Endothelial cell of umbilical vein (primary cell): ENCODE data around the gene CYB5A. TPM values are rescaled to one million over a fixed set of nuclear protein-coding genes. Genes with fewer than 3 reads are reported as not detected.

ENCODE experiments used
- BruUV-seq: library from RNA; stranded (reverse); fragments of 400-500 nt; replicated peaks from 2 replicates; lab custom pipeline; 2021; lab: Mats Ljungman, UMichigan
- CTCF ChIA-PET: fragments of 300-600, 350-600 bp; sonication (Branson Sonifier 250); formaldehyde crosslinking; loops from one replicate; lab custom pipeline; 2021; ENCODE audit warnings: antibody characterized with exemption, inconsistent platforms; lab: Charles Lee
- POLR2A ChIA-PET: fragments of 300-600, 350-600 bp; sonication (Branson Sonifier 250); formaldehyde crosslinking; loops from one replicate; lab custom pipeline; 2021; ENCODE audit warnings: antibody characterized with exemption, inconsistent platforms; lab: Charles Lee
- DNase-seq: peaks from one replicate; pipeline ENCODE4 v3.0.0-alpha.2; 2011; ENCODE audit warnings: low read depth, low spot score
- FAIRE-seq: peaks from 2 replicates; lab custom pipeline; 2011; peaks lifted over from hg19 to GRCh38; lab: Jason Lieb, UNC
- H2AFZ ChIP-seq: 2 replicates; pipeline ENCODE4 v1.6.0; 2012; ENCODE audit warnings: low read depth, low read length, control low read depth, inconsistent platforms
- H3K27ac ChIP-seq: 2 replicates; pipeline ENCODE4 v1.5.1; 2011; ENCODE audit warnings: low read depth, mild to moderate bottlenecking, control low read depth, low read length, moderate library complexity; ENCODE audit not compliant: insufficient read depth
- H3K27me3 ChIP-seq, 2 experiments: 2 replicates each; pipeline versions ENCODE4 v1.6.0 to v1.6.1; 2011; ENCODE audit warnings: low read length in 2 of 2, mixed read lengths in 1 of 2; ENCODE audit not compliant: control insufficient read depth in 2 of 2, insufficient read depth in 2 of 2
- H3K36me3 ChIP-seq, 2 experiments: 2 replicates in 1 of 2; 3 replicates in 1 of 2; pipeline ENCODE4 v1.5.1; 2011; ENCODE audit warnings: low read length in 2 of 2, mild to moderate bottlenecking in 1 of 2, moderate library complexity in 1 of 2; ENCODE audit not compliant: control insufficient read depth in 2 of 2, insufficient read depth in 2 of 2; ENCODE audit errors: extremely low read depth in 1 of 2
- H3K4me1 ChIP-seq: 3 replicates; pipeline ENCODE4 v1.5.1; 2011; ENCODE audit warnings: mild to moderate bottlenecking, low read length; ENCODE audit not compliant: control insufficient read depth, insufficient read depth; ENCODE audit errors: extremely low read depth
- H3K4me2 ChIP-seq: 2 replicates; pipeline ENCODE4 v1.6.1; 2011; ENCODE audit warnings: low read length, control low read depth, mixed read lengths; ENCODE audit not compliant: insufficient read depth
- H3K4me3 ChIP-seq, 3 experiments: fragments of 200-600 bp in 1 of 3; sonication (generic), shearing (Covaris generic) in 1 of 3; replicated peaks in 1 of 3; 2 replicates each; pipeline ENCODE4 v1.5.1; 2011 to 2016; ENCODE audit warnings: control low read depth in 3 of 3, low read length in 3 of 3, mild to moderate bottlenecking in 2 of 3, inconsistent platforms in 1 of 3, low read depth in 1 of 3, moderate library complexity in 1 of 3; ENCODE audit not compliant: insufficient read depth in 1 of 3
- H3K79me2 ChIP-seq: 2 replicates; pipeline ENCODE4 v1.6.0; 2012; ENCODE audit warnings: low read length, inconsistent platforms; ENCODE audit not compliant: control insufficient read depth, insufficient read depth
- H3K9ac ChIP-seq: replicated peaks from 2 replicates; pipeline ENCODE3; 2011; ENCODE audit warnings: low read length, control low read depth; ENCODE audit not compliant: insufficient read depth; ENCODE audit errors: extremely low read depth
- H3K9me1 ChIP-seq: replicated peaks from 3 replicates; pipeline ENCODE4 v1.6.0; 2011; ENCODE audit warnings: mild to moderate bottlenecking, low read length; ENCODE audit not compliant: control insufficient read depth, insufficient read depth; ENCODE audit errors: extremely low read depth
- H3K9me3 ChIP-seq: replicated peaks from 2 replicates; pipeline ENCODE4 v1.5.1; 2012; ENCODE audit warnings: low read length, inconsistent platforms; ENCODE audit not compliant: control insufficient read depth, insufficient read depth
- H4K20me1 ChIP-seq: replicated peaks from 2 replicates; pipeline ENCODE3; 2011; ENCODE audit warnings: mild to moderate bottlenecking, low read length; ENCODE audit not compliant: control insufficient read depth, insufficient read depth; ENCODE audit errors: extremely low read depth
- JUN ChIP-seq: IDR thresholded peaks from 2 replicates; pipeline ENCODE4 v1.6.1; 2011; ENCODE audit warnings: borderline replicate concordance, low read depth; ENCODE audit not compliant: insufficient read length, insufficient read depth
- dilution Hi-C: fragments of 300-500 bp; cut with MboI; formaldehyde crosslinking; loops from one replicate; pipeline ENCODE4 v1.15.0; 2019; ENCODE audit warnings: low sequenced_read_pairs; ENCODE audit not compliant: extremely low pct_ligation_motif_present
- intact Hi-C: fragments of 100-400 bp; cut with micrococcal nuclease; formaldehyde crosslinking; loops from one replicate; pipeline ENCODE4 v1.10.0; 2022
- polyA plus RNA-seq, 4 experiments: library from polyadenylated mRNA; depleted of rRNA in 3 of 4; stranded (reverse) in 3 of 4; unstranded in 1 of 4; fragments of >200 nt; gene quantifications; 2 replicates each; pipeline versions ENCODE4 v1.2.1 to v1.2.3, GENCODE V29; 2011 to 2012; ENCODE audit warnings: missing spikeins in 1 of 4
- small RNA-seq: library from RNA; depleted of rRNA; stranded (forward); fragments of <200 nt; gene quantifications from one replicate; pipeline ENCODE3, GENCODE V24; 2012; ENCODE audit warnings: low replicate concordance, low read depth; ENCODE audit not compliant: insufficient read depth, insufficient read length
- total RNA-seq: library from RNA; stranded (reverse); gene quantifications from 2 replicates; pipeline ENCODE4 v1.2.3, GENCODE V29; 2021

CYB5A gene
- total and polyA plus RNA-seq, 2 donors (not counting 3 experiments of a cell fraction or from before 2014, with no cell fraction given): 24.9 to 74.0 TPM

- dilution Hi-C loops: no loop called here
- no TSS peak for BruUV-seq
- TF ChIP-seq JUN: no peak
- DNase-seq (no peak), FAIRE-seq (no peak)
- Histone ChIP-seq H3K4me3 (no peak overlapping the region), H3K27ac (no peak overlapping the region), H3K36me3 (no peaks in the 10 kb centered on the region), H3K4me1 (no peaks in the 10 kb centered on the region), H3K4me2 (no peak overlapping the region), H3K27me3 (no peaks in the 10 kb centered on the region), H2AFZ (no peak overlapping the region), H3K79me2 (no peaks in the 10 kb centered on the region), H3K9me3 (no peaks in the 10 kb centered on the region), H4K20me1 (no peaks in the 10 kb centered on the region), H3K9me1 (no peaks in the 10 kb centered on the region), H3K9ac (no peak overlapping the region)
- CTCF ChIA-PET: interaction anchor here (1.0 kb wide), 1 partner anchor 9 kb away, joined by 8 read pairs; no protein-coding TSS in a partner anchor
- intact Hi-C loops: no loop called here
- POLR2A ChIA-PET: no interaction called here
Measured at GRCh38 chr18:74203811-74204210, 88.0 kb downstream of the CYB5A start.

Small RNAs within 50 kb of the gene (small RNA-seq; reads per million reads assigned to genes)
- not detected for gene RN7SL551P

Other genes starting within 250 kb of the CYB5A start
- not detected in 2 replicates for gene FBXO15, start 144.1 kb downstream of the CYB5A start, total RNA-seq
- not detected in 2 replicates for gene FBXO15, start 144.1 kb downstream of the CYB5A start, polyA plus RNA-seq
- gene TIMM21, start 143.4 kb downstream of the CYB5A start, total RNA-seq: 36.7 and 38.9 TPM in 2 replicates
- gene TIMM21, start 143.4 kb downstream of the CYB5A start, polyA plus RNA-seq: 17.7 and 22.9 TPM in 2 replicates
- not detected in 2 replicates for gene C18orf63, start 23.9 kb upstream of the CYB5A start, total RNA-seq
- gene C18orf63, start 23.9 kb upstream of the CYB5A start, polyA plus RNA-seq: not detected in 2 replicates
- gene DIPK1C, start 165.3 kb upstream of the CYB5A start, total RNA-seq: not detected in 2 replicates
- gene DIPK1C, start 165.3 kb upstream of the CYB5A start, polyA plus RNA-seq: not detected in 2 replicates
- 121 and 123 TPM in 2 replicates for gene CNDP2, start 204.4 kb upstream of the CYB5A start, total RNA-seq
- 39.9 and 52.9 TPM in 2 replicates for gene CNDP2, start 204.4 kb upstream of the CYB5A start, polyA plus RNA-seq
- not detected in 2 replicates for gene CNDP1, start 242.5 kb upstream of the CYB5A start, total RNA-seq
- not detected in 2 replicates for gene CNDP1, start 242.5 kb upstream of the CYB5A start, polyA plus RNA-seq